ENCODE data around the gene CTNNA1.

CTNNA1 gene

DNA sequence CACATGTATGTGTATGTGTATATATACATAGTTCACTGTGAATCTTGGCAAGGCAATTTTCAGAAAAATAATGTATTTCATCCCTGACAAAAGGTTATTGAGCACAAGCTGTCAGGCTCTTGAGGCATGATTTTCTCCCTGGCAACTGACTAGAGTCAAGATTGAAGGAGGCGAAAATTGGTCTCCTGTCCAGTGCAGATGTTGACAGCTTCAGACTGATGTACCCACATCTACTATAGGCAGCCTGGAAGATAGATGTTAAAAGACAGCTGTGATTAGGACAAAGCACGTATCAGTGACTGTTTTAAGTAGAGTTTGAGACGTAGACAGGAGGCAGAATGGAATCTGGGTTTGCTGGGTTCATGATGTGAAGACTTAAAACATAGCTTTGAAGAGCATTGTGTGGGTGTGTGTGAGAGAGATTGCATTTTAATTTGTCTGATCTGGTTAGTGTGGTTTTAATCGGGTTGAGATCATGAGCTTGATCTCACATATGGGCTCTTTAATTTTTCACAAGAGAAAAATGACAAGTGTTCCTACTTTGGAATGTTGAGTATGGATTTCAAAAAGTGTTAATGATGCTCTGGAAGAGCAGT lies 39.1 kb downstream of the CTNNA1 start:
- TF ChIP-seq POLR2A (IDR thresholded peaks at IDR 0.05; ENCODE audit: extremely low read depth, insufficient read length): no peak
- no peak for TF ChIP-seq MYC (IDR thresholded peaks at IDR 0.05; ENCODE audit: low read depth, low read length)
- TF ChIP-seq, protein P1, sequence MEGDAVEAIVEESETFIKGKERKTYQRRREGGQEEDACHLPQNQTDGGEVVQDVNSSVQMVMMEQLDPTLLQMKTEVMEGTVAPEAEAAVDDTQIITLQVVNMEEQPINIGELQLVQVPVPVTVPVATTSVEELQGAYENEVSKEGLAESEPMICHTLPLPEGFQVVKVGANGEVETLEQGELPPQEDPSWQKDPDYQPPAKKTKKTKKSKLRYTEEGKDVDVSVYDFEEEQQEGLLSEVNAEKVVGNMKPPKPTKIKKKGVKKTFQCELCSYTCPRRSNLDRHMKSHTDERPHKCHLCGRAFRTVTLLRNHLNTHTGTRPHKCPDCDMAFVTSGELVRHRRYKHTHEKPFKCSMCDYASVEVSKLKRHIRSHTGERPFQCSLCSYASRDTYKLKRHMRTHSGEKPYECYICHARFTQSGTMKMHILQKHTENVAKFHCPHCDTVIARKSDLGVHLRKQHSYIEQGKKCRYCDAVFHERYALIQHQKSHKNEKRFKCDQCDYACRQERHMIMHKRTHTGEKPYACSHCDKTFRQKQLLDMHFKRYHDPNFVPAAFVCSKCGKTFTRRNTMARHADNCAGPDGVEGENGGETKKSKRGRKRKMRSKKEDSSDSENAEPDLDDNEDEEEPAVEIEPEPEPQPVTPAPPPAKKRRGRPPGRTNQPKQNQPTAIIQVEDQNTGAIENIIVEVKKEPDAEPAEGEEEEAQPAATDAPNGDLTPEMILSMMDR (IDR thresholded peaks at IDR 0.05; ENCODE audit: low read depth, low read length): no peak
- TF ChIP-seq, protein P2, sequence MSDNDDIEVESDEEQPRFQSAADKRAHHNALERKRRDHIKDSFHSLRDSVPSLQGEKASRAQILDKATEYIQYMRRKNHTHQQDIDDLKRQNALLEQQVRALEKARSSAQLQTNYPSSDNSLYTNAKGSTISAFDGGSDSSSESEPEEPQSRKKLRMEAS (IDR thresholded peaks at IDR 0.05; ENCODE audit: low read depth, low read length): no peak
- no peak for DNase-seq (ENCODE audit: low read depth)
- no peak overlapping the region for H3K4me3 ChIP-seq (ENCODE audit: low read depth, low read length)

DNA sequence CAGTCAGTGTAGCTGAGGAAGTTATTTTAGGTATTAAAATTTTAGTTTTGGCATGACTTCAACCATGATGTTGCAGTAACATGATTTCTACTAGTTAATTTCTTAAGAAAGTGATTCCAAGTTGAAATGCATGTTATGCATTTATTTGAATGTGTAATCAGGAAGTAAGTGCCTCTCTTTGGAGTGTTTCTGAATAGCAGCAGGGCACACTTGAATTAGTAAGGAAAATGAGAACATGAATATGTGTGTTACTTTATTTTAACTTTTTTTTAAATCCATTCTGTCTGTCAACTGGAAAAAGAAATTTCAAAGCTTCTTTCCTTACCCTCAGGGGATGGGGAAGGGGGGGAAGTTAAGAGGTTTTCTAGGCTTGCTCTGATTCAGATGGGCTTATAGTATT lies 40.4 kb downstream of the CTNNA1 start:
- no peak for DNase-seq (ENCODE audit: low read depth)
- no peak overlapping the region for H3K4me3 ChIP-seq (ENCODE audit: low read depth, low read length)
- TF ChIP-seq, protein P2 (IDR thresholded peaks at IDR 0.05; ENCODE audit: low read depth, low read length): no peak
- TF ChIP-seq POLR2A (IDR thresholded peaks at IDR 0.05; ENCODE audit: extremely low read depth, insufficient read length) (no peak), MYC (IDR thresholded peaks at IDR 0.05; ENCODE audit: low read depth, low read length) (no peak)
- TF ChIP-seq, protein P1 (IDR thresholded peaks at IDR 0.05; ENCODE audit: low read depth, low read length): no peak

DNA sequence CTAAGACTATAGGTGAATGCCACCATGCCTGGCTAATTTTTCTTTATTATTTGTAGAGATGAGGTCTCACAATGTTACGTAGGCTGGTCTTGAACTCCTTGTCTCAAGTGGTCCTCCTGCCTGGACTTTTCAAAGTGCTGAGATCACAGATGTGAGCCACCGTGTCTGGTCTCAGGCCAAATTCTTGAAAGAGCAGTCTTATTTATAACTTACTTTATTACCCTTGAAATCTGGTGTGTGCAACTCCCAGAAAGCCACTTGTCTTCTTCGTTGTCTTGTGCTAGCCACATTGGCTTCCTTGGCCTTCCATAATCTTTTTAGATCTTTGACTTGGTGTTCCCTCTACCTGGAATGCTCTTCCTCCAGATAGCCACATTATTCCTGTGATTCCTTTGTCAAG lies 50.1 kb downstream of the CTNNA1 start:
- H3K4me3 ChIP-seq (ENCODE audit: low read depth, low read length): no peak overlapping the region
- no peak for DNase-seq (ENCODE audit: low read depth)
- TF ChIP-seq, protein P1 (IDR thresholded peaks at IDR 0.05; ENCODE audit: low read depth, low read length): no peak
- TF ChIP-seq, protein P2 (IDR thresholded peaks at IDR 0.05; ENCODE audit: low read depth, low read length): no peak
- TF ChIP-seq POLR2A (IDR thresholded peaks at IDR 0.05; ENCODE audit: extremely low read depth, insufficient read length) (no peak), MYC (IDR thresholded peaks at IDR 0.05; ENCODE audit: low read depth, low read length) (no peak)

DNA sequence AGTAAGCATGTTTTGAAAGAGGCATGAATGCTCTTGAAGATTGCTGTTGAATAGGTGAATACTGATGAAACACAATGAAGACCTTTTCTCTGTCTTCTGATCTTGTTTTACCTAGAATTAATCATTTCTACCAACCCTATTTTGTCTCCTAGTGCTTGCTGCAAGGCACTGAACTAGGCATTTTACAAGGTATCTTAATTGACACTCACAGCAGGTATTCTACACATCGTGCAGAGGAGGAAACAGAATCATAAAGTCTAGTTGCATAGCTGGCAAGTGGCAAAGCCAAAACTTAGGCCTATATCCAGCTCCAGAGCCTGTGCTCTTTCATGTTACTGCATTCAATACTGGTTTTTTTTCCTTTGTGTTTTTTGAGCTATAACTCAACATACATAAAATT lies 50.7 kb downstream of the CTNNA1 start:
- no peak for DNase-seq (ENCODE audit: low read depth)
- TF ChIP-seq, protein P2 (IDR thresholded peaks at IDR 0.05; ENCODE audit: low read depth, low read length): no peak
- no peak for TF ChIP-seq POLR2A (IDR thresholded peaks at IDR 0.05; ENCODE audit: extremely low read depth, insufficient read length)
- TF ChIP-seq, protein P1 (IDR thresholded peaks at IDR 0.05; ENCODE audit: low read depth, low read length): no peak
- no peak for TF ChIP-seq MYC (IDR thresholded peaks at IDR 0.05; ENCODE audit: low read depth, low read length)
- H3K4me3 ChIP-seq (ENCODE audit: low read depth, low read length): no peak overlapping the region

DNA sequence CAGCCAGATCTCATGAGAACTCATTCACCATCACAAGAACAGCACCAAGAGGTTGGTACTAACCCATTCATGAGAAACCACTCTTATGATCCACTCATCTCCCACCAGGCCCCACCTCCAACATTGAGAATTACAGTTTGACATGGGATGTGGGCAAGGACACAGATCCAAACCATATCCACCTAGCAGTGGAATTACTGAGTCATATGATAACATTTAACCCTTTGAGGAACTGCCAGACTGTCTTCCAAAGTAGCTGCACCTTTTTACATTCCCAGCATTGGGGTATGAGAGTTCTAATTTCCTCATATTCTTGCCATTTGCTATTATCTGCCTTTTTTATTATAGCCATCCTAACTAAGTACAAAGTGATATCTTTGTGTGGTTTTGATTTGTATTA lies 51.9 kb downstream of the CTNNA1 start:
- DNase-seq (ENCODE audit: low read depth): no peak
- H3K4me3 ChIP-seq (ENCODE audit: low read depth, low read length): no peak overlapping the region

More for the DNA sequence above, 51.9 kb downstream of the CTNNA1 start:
- TF ChIP-seq POLR2A (IDR thresholded peaks at IDR 0.05; ENCODE audit: extremely low read depth, insufficient read length) (no peak), MYC (IDR thresholded peaks at IDR 0.05; ENCODE audit: low read depth, low read length) (no peak)
- TF ChIP-seq, protein P2 (IDR thresholded peaks at IDR 0.05; ENCODE audit: low read depth, low read length): no peak
- TF ChIP-seq, protein P1 (IDR thresholded peaks at IDR 0.05; ENCODE audit: low read depth, low read length): no peak

All from NB4 (cell line).